ENCODE data around the gene UFD1. TPM values are rescaled to one million over a fixed set of nuclear protein-coding genes. Genes with fewer than 3 reads are reported as not detected.

The UFD1 gene
- total RNA-seq, 2 experiments from 2014 or later, result 62.1 to 65.6 TPM

GRCh38 chr22:19520566-19521305 lies 41.7 kb upstream of the UFD1 start:
- H3K4me1 Mint-ChIP-seq, result peaks cover 16% of the 10 kb centered on the region
- no peak overlapping the region for H3K4me3 Mint-ChIP-seq
- no peaks in the 10 kb centered on the region for H3K9me3 Mint-ChIP-seq
- ChIA-PET POLR2A (interaction anchor here (1.3 kb wide), 1 partner anchor 47 kb away, joined by 3 read pairs; no protein-coding TSS in a partner anchor), CTCF (no interaction called here)
- H3K27ac Mint-ChIP-seq, result no peak overlapping the region
- H3K36me3 Mint-ChIP-seq (ENCODE audit: low read depth), result peaks cover 18% of the 10 kb centered on the region
- DNase-seq, result no peak
- H3K27me3 Mint-ChIP-seq, result peaks cover 22% of the 10 kb centered on the region

GRCh38 chr22:19520007-19520406 lies 41.0 kb upstream of the UFD1 start:
- POLR2A ChIA-PET, result no interaction called here
- Mint-ChIP-seq H3K9me3 (no peaks in the 10 kb centered on the region), H3K36me3 (ENCODE audit: low read depth) (peaks cover 25% of the 10 kb centered on the region), H3K27ac (no peak overlapping the region), H3K27me3 (peaks cover 17% of the 10 kb centered on the region), H3K4me1 (peaks cover 16% of the 10 kb centered on the region), H3K4me3 (no peak overlapping the region)
- no peak for DNase-seq
- CTCF ChIA-PET, result no interaction called here

GRCh38 chr22:19519041-19519926 lies 40.3 kb upstream of the UFD1 start:
- Mint-ChIP-seq H3K4me1 (peaks cover 11% of the 10 kb centered on the region), H3K27ac (no peak overlapping the region), H3K9me3 (no peaks in the 10 kb centered on the region), H3K27me3 (peaks cover 12% of the 10 kb centered on the region), H3K36me3 (ENCODE audit: low read depth) (peaks cover 25% of the 10 kb centered on the region), H3K4me3 (no peak overlapping the region)
- no peak for DNase-seq
- POLR2A ChIA-PET, result no interaction called here
- CTCF ChIA-PET, result no interaction called here

- H3K27ac Mint-ChIP-seq, result no peak overlapping the region
- peaks cover 30% of the 10 kb centered on the region for H3K36me3 Mint-ChIP-seq (ENCODE audit: low read depth)
- POLR2A ChIA-PET, result no interaction called here
- H3K9me3 Mint-ChIP-seq, result no peaks in the 10 kb centered on the region
- no peak overlapping the region for H3K4me3 Mint-ChIP-seq
- H3K27me3 Mint-ChIP-seq, result peaks cover 9% of the 10 kb centered on the region
- CTCF ChIA-PET, result no interaction called here
- DNase-seq, result no peak
- peaks cover 8% of the 10 kb centered on the region for H3K4me1 Mint-ChIP-seq
Observed at GRCh38 chr22:19518635-19519034, 39.6 kb upstream of the UFD1 start.

GRCh38 chr22:19517919-19518611 lies 39.1 kb upstream of the UFD1 start:
- peaks cover 5% of the 10 kb centered on the region for H3K27me3 Mint-ChIP-seq
- no peaks in the 10 kb centered on the region for H3K9me3 Mint-ChIP-seq
- H3K36me3 Mint-ChIP-seq (ENCODE audit: low read depth), result peaks cover 36% of the 10 kb centered on the region
- H3K27ac Mint-ChIP-seq, result no peak overlapping the region
- CTCF ChIA-PET, result no interaction called here
- DNase-seq, result no peak
- POLR2A ChIA-PET, result no interaction called here
- peaks cover 5% of the 10 kb centered on the region for H3K4me1 Mint-ChIP-seq
- no peak overlapping the region for H3K4me3 Mint-ChIP-seq

- no peak for DNase-seq
- Mint-ChIP-seq H3K4me1 (no peaks in the 10 kb centered on the region), H3K27me3 (no peaks in the 10 kb centered on the region), H3K27ac (no peak overlapping the region), H3K9me3 (no peaks in the 10 kb centered on the region), H3K36me3 (ENCODE audit: low read depth) (peaks cover 45% of the 10 kb centered on the region), H3K4me3 (no peak overlapping the region)
- ChIA-PET POLR2A (no interaction called here), CTCF (interaction anchor here (0.6 kb wide), 1 partner anchor 110 kb away, joined by 3 read pairs; no protein-coding TSS in a partner anchor)
Observed at GRCh38 chr22:19517171-19517500, 38.1 kb upstream of the UFD1 start.

DNA sequence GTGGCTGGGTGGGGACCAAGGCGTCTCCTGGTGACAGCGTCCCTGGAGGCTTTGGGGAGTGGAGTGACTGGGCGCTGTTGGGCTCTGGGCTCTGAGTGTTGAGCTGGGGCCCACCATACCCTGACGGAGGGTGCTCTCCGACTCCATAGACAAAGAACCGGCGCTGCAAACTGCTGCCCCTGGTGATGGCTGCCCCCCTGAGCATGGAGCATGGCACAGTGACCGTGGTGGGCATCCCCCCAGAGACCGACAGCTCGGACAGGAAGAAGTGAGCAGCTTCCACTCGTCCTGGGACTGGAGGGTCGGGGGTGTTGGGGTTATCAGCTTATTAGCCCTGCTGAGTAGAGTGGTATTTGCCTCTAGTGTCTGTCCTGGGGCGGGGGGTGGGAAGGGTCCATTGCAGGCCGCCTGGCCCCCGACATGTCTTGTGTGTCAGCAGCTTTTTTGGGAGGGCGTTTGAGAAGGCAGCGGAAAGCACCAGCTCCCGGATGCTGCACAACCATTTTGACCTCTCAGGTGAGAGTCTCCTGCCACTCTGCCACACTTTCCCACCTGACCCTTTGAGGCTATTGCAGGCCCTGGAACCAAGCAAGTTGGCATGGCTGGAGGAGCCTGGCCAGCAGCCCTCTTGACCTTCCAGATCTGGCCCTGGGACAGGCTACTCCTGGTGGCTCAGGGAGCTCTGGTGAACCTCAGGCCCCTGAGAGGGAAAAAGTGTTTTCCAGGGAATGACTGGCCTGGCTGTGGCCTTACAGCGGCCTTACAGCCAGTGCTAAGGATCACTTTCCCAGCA lies 37.6 kb upstream of the UFD1 start:
- H3K36me3 Mint-ChIP-seq (ENCODE audit: low read depth), result peaks cover 47% of the 10 kb centered on the region
- POLR2A ChIA-PET, result no interaction called here
- no peaks in the 10 kb centered on the region for H3K4me1 Mint-ChIP-seq

DNA sequence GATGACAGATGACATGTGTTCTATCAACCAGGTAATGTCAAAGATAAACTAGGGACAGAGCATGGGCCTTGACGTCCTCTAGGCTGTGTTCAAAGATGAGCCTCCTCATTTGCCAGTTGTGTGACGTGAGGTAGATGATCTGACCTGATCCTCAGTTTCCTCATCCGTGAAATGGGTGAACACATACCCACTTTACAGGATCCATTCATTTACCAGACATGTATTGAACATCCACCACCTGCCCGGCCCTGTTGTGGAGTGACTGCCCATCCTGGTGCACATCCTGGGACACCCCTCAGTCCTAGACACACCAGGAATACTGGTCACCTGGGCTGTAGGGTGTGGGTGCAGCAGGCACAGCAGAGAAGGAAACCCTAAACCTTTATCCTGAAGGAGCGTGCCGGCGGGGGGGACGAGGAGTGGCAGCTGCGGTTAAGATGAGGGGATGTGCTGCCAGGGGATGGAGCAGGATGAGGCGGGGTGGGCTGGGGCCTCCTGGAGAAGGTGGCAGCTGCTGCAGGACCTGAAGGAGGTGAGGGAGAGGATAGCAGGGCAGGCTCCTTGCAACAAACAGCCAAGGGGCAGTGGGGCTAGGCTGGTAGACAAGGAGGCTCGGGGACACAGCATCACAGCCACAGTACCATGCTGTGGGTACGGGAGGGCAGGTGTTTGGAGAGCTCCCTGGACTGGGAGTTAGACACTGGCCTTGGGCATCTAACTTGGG lies 36.8 kb upstream of the UFD1 start:
- H3K9me3 Mint-ChIP-seq, result no peaks in the 10 kb centered on the region
- DNase-seq, result no peak
- no peaks in the 10 kb centered on the region for H3K4me1 Mint-ChIP-seq
- no peaks in the 10 kb centered on the region for H3K27me3 Mint-ChIP-seq
- ChIA-PET CTCF (no interaction called here), POLR2A (interaction anchor here (1.2 kb wide), 1 partner anchor 8 kb away, joined by 4 read pairs; no protein-coding TSS in a partner anchor)
- H3K36me3 Mint-ChIP-seq (ENCODE audit: low read depth), result peaks cover 53% of the 10 kb centered on the region
- H3K4me3 Mint-ChIP-seq, result no peak overlapping the region
- H3K27ac Mint-ChIP-seq, result no peak overlapping the region

More for the DNA sequence above, 37.6 kb upstream of the UFD1 start:
- no peak overlapping the region for H3K27ac Mint-ChIP-seq
- no peak for DNase-seq
- CTCF ChIA-PET, result interaction anchor here (0.6 kb wide), 1 partner anchor 110 kb away, joined by 3 read pairs; no protein-coding TSS in a partner anchor
- no peaks in the 10 kb centered on the region for H3K9me3 Mint-ChIP-seq
- H3K27me3 Mint-ChIP-seq, result no peaks in the 10 kb centered on the region
- no peak overlapping the region for H3K4me3 Mint-ChIP-seq

DNA sequence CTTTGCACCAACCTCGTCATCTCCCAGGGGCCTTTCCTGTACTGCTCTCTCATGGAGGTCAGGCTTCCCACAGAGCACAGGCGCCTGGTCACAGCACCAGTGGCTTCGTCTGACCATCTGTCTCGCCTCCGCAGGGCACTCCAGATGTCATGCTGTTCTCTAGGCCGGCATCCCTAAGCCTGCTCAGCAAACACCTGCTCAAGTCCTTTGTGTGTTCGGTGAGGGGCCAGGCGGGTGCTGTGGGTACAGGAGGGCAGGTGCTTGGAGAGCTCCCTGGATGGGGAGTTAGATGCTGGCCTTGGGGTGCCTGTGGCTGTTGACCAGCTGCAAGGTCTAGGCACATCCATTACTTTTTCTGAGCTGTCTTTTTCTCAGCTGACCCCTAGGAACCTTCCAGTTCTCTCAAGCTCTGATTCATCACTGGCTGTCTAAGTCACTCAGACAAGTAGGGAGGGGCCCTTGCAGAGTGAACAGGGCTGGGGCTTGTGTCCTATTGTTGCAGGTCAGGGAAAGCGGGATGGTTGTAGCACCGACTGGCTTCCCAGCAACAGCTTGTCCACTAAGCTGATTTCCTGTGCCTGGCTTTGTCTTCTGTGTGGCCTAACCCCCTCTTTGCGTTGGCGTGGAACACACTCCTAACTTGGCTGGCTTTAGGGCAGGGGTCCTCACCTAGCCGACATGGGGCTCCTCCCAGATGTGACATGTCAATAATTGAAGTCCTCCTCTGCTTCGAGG lies 36.0 kb upstream of the UFD1 start:
- H3K4me3 Mint-ChIP-seq, result no peak overlapping the region

GRCh38 chr22:19513823-19514222 lies 34.8 kb upstream of the UFD1 start:
- ChIA-PET CTCF (no interaction called here), POLR2A (no interaction called here)
- Mint-ChIP-seq H3K27me3 (no peaks in the 10 kb centered on the region), H3K27ac (no peak overlapping the region), H3K4me1 (no peaks in the 10 kb centered on the region), H3K9me3 (no peaks in the 10 kb centered on the region), H3K36me3 (ENCODE audit: low read depth) (peaks cover 52% of the 10 kb centered on the region), H3K4me3 (no peak overlapping the region)
- no peak for DNase-seq

More for the DNA sequence above, 36.0 kb upstream of the UFD1 start:
- Mint-ChIP-seq H3K9me3 (no peaks in the 10 kb centered on the region), H3K36me3 (ENCODE audit: low read depth) (peaks cover 50% of the 10 kb centered on the region), H3K4me1 (no peaks in the 10 kb centered on the region), H3K27ac (no peak overlapping the region), H3K27me3 (no peaks in the 10 kb centered on the region)
- DNase-seq, result no peak
- ChIA-PET POLR2A (interaction anchor here (1.2 kb wide), 1 partner anchor 8 kb away, joined by 4 read pairs; no protein-coding TSS in a partner anchor), CTCF (no interaction called here)

GRCh38 chr22:19510919-19511341 lies 31.9 kb upstream of the UFD1 start:
- CTCF ChIA-PET, result no interaction called here

More at GRCh38 chr22:19510919-19511341, 31.9 kb upstream of the UFD1 start:
- POLR2A ChIA-PET, result no interaction called here
- Mint-ChIP-seq H3K36me3 (ENCODE audit: low read depth) (peaks cover 54% of the 10 kb centered on the region), H3K4me3 (no peak overlapping the region), H3K9me3 (no peaks in the 10 kb centered on the region), H3K27me3 (no peaks in the 10 kb centered on the region), H3K4me1 (peaks cover 5% of the 10 kb centered on the region), H3K27ac (no peak overlapping the region)
- DNase-seq, result no peak

Measured in activated CD4-positive, alpha-beta memory T cell treated with anti-CD3 and anti-CD28 coated beads, Interleukin-2, amount 10 ng/mL, durations not matched to agents 7 days and 5 days (primary cell).